Pancreas (tissue), 10 donors: ENCODE measurements around the gene SEC31A. TPM values are rescaled to one million over a fixed set of nuclear protein-coding genes. Genes with fewer than 3 reads are reported as not detected.
A peak's percentile ranks its signal among the peaks of the same experiment; 100 is the strongest.
"Not testable (repeated sequence)": the region's sequence is repeated elsewhere in the genome, so short reads cannot be mapped to it uniquely, and the experiment has no call there.

Experiments
- ATAC-seq, 4 donors: fragments of 200-7000 bp; cut with Tn5 transposase; one replicate each; pipeline versions ENCODE4 v1.8.0 to v1.9.1; 2020; ENCODE audit warnings: mild to moderate bottlenecking in 4 of 4, moderate library complexity in 4 of 4
- DNase-seq, 6 donors: peaks; one replicate each; pipeline ENCODE4 v3.0.0-alpha.2; 2020
- FAIRE-seq: peaks from 2 replicates; lab custom pipeline; 2012; peaks lifted over from hg19 to GRCh38; lab: Jason Lieb, UNC
- H3K27ac ChIP-seq, 4 donors: fragments of 200-600 bp; sonication (generic); 1 replicate in 3 of 4; 2 replicates in 1 of 4; pipeline versions ENCODE4 v1.5.0 to v1.8.0; 2020
- H3K27me3 ChIP-seq, 4 donors: fragments of 200-600 bp; one replicate each; pipeline ENCODE4 v1.8.0; 2021
- H3K36me3 ChIP-seq, 3 donors: fragments of 200-600 bp; sonication (generic) in 1 of 3; one replicate each; pipeline versions ENCODE4 v1.5.0 to v1.8.0; 2020 to 2021
- H3K4me1 ChIP-seq, 3 donors: fragments of 200-600 bp; one replicate each; pipeline ENCODE4 v1.8.0; 2021
- H3K4me3 ChIP-seq, 4 donors: fragments of 200-600 bp; sonication (generic) in 2 of 4; one replicate each; pipeline versions ENCODE4 v1.5.0 to v1.8.0; 2020 to 2021
- H3K9me3 ChIP-seq, 4 donors: fragments of 200-600 bp; one replicate each; pipeline ENCODE4 v1.8.0; 2021
- CTCF ChIP-seq, 4 donors: fragments of 200-600 bp; sonication (generic) in 3 of 4; IDR thresholded peaks; one replicate each; pipeline versions ENCODE4 v1.5.0 to v1.8.0; 2021; ENCODE audit warnings: antibody characterized with exemption in 4 of 4
- WGBS, 2 donors: extraction: QIAGEN DNeasy Blood & Tissue Kit; methylation state at CpG; one replicate each; pipeline ENCODE4 v1.1.7; 2013; 5-methylcytosine and 5-hydroxymethylcytosine counted together
- intact Hi-C, 3 donors: fragments of 100-400 bp; cut with DNase I; formaldehyde crosslinking; loops; one replicate each; pipeline versions ENCODE4 v1.11.1 to v1.14.2; 2022
- polyA plus RNA-seq, 2 donors: library from polyadenylated mRNA; stranded (reverse); fragments of 200-250 nt; gene quantifications; one replicate each; pipeline ENCODE4 v1.2.3, GENCODE V29; 2013
- total RNA-seq, 6 donors: library from RNA; stranded (reverse); fragmentation: NEBNext Ultra II Directional in 4 of 6; extraction: Animal tissue kit (Norgen Biotek cat#: 25700) in 4 of 6; gene quantifications; one replicate each; pipeline versions ENCODE4 v1.2.1 to v1.2.4, GENCODE V29; 2021 to 2023
- donor health status: healthy with polysubstance abuse.
- donor health status: DM: no; HTN: no; CAD: no; lungs with moderate emphysema.
- donor health status: DM: no; HTN: no; CAD: no.
- donor health status: control.
- donor health status: control.
- donor health status: Bipolar disorder and iron deficiency.
- donor health status: DM: yes; HTN: yes; CAD: no.
- donor health status: DM: no; HTN: no; CAD: no.
- donor health status: DM: no; HTN: no; CAD: no.
- donor health status: DM: yes; HTN: yes; CAD: no.

Gene SEC31A
- total and polyA plus RNA-seq, 8 donors = 123 to 205 (median 169) TPM

GRCh38 chr4:82818664-82819662 is 72.0 kb downstream of the SEC31A start:
- Histone ChIP-seq H3K27ac (no peak overlapping the region), H3K27me3 (no peaks in the 10 kb centered on the region), H3K4me1 (no peaks in the 10 kb centered on the region), H3K4me3 (no peak overlapping the region), H3K9me3 (no peaks in the 10 kb centered on the region), H3K36me3 (peaks cover 12 to 67% (median 54%) of the 10 kb centered on the region in 3 donors)
- TF ChIP-seq CTCF (IDR thresholded peaks at IDR 0.05) = no peak
- intact Hi-C loops = no loop called here
- DNase-seq (no peak), FAIRE-seq (no peak), ATAC-seq (no peak)
- 83 to 89% methylated on average over 2 of the region's 2 CpGs for WGBS, 2 donors

GRCh38 chr4:82816874-82817273 is 74.1 kb downstream of the SEC31A start:
- peaks cover 4 to 46% (median 33%) of the 10 kb centered on the region in 3 donors for H3K36me3 ChIP-seq
- H3K27me3 ChIP-seq, H3K4me3 ChIP-seq, H3K27ac ChIP-seq, FAIRE-seq, DNase-seq, intact Hi-C loops, H3K4me1 ChIP-seq, ATAC-seq, H3K9me3 ChIP-seq: not testable (repeated sequence)
- WGBS, 2 donors = 95 to 98% methylated on average over 6 of the region's 6 CpGs

GRCh38 chr4:82814034-82814433 is 76.9 kb downstream of the SEC31A start:
- Histone ChIP-seq H3K4me1 (peaks cover 0 to 16% (median 6%) of the 10 kb centered on the region in 3 donors), H3K27me3 (no peaks in the 10 kb centered on the region), H3K4me3 (no peak overlapping the region), H3K9me3 (no peaks in the 10 kb centered on the region), H3K27ac (no peak overlapping the region), H3K36me3 (peaks cover 4 to 22% (median 19%) of the 10 kb centered on the region in 3 donors)
- DNase-seq (no peak), FAIRE-seq (no peak), ATAC-seq (no peak)
- 75 to 85% methylated on average over 1 of the region's 1 CpG for WGBS, 2 donors
- intact Hi-C loops = no loop called here
- TF ChIP-seq CTCF (IDR thresholded peaks at IDR 0.05) = no peak

- H3K36me3 ChIP-seq = peaks cover 0 to under 1% (median under 1%) of the 10 kb centered on the region in 3 donors
- H3K4me1 ChIP-seq = peaks cover 0 to 16% (median 6%) of the 10 kb centered on the region in 3 donors
- ATAC-seq (peak; percentile 16 to 71 (median 50)), FAIRE-seq (no peak), DNase-seq (no peak)
- intact Hi-C loops = no loop called here
- H3K27me3 ChIP-seq = no peaks in the 10 kb centered on the region
- no peaks in the 10 kb centered on the region for H3K9me3 ChIP-seq
- peak overlapping the region in 3 of 4 donors; percentile 13 to 55 (median 50) for H3K27ac ChIP-seq
- TF ChIP-seq CTCF (IDR thresholded peaks at IDR 0.05) = no peak
- no peak overlapping the region for H3K4me3 ChIP-seq
- 28% methylated on average over 6 of the region's 6 CpGs for WGBS, 2 donors
Observed at GRCh38 chr4:82811838-82812341, 79.1 kb downstream of the SEC31A start.

- H3K27me3 ChIP-seq = no peaks in the 10 kb centered on the region
- FAIRE-seq (no peak), DNase-seq (no peak), ATAC-seq (no peak)
- 44 to 60% methylated on average over 1 of the region's 1 CpG for WGBS, 2 donors
- no peaks in the 10 kb centered on the region for H3K9me3 ChIP-seq
- no peak overlapping the region for H3K4me3 ChIP-seq
- H3K4me1 ChIP-seq = peaks cover 0 to 16% (median 6%) of the 10 kb centered on the region in 3 donors
- H3K36me3 ChIP-seq = no peaks in the 10 kb centered on the region
- no peak for TF ChIP-seq CTCF (IDR thresholded peaks at IDR 0.05)
- intact Hi-C loops = no loop called here
- H3K27ac ChIP-seq = no peak overlapping the region
Observed at GRCh38 chr4:82811392-82811791, 79.6 kb downstream of the SEC31A start.
